WTC11 (cell line): ENCODE measurements around the gene SMNDC1.

Experiments
- CTCF ChIP-seq: fragments of 200-600 bp; IDR thresholded peaks from 2 replicates; pipeline ENCODE4 v1.8.0; 2022; ENCODE audit warnings: antibody characterized with exemption
- E2F1 ChIP-seq: sonication (generic); formaldehyde crosslinking; IDR thresholded peaks from 2 replicates; pipeline ENCODE4 v1.8.0; 2022; ENCODE audit warnings: mild to moderate bottlenecking, missing genetic modification reagents
- E2F5 ChIP-seq: sonication (generic); formaldehyde crosslinking; IDR thresholded peaks from 2 replicates; pipeline ENCODE4 v1.8.1; 2022; ENCODE audit warnings: mild to moderate bottlenecking, moderate library complexity, missing genetic modification reagents
- ETV6 ChIP-seq: sonication (generic); formaldehyde crosslinking; IDR thresholded peaks from 2 replicates; pipeline ENCODE4 v1.8.1; 2022; ENCODE audit warnings: mild to moderate bottlenecking, missing genetic modification reagents
- FOXJ3 ChIP-seq: sonication (generic); formaldehyde crosslinking; IDR thresholded peaks from 2 replicates; pipeline ENCODE4 v1.9.0; 2021; ENCODE audit warnings: missing genetic modification reagents, mild to moderate bottlenecking, borderline replicate concordance
- MLX ChIP-seq: sonication (generic); formaldehyde crosslinking; IDR thresholded peaks from 2 replicates; pipeline ENCODE4 v1.8.1; 2023; ENCODE audit warnings: mild to moderate bottlenecking, missing genetic modification reagents, moderate library complexity
- MXD4 ChIP-seq: fragments of 250-450 bp; sonication (Bioruptor Pico); IDR thresholded peaks from 2 replicates; pipeline ENCODE4 v1.8.0; 2021; ENCODE audit warnings: mild to moderate bottlenecking, moderate library complexity, borderline replicate concordance

- no peak for TF ChIP-seq E2F5
- no peak for TF ChIP-seq CTCF
- no peak for TF ChIP-seq MLX (CRISPR knock-in tag)
- no peak for TF ChIP-seq FOXJ3
- TF ChIP-seq E2F1: no peak
- TF ChIP-seq MXD4: no peak
- no peak for TF ChIP-seq ETV6 (CRISPR knock-in tag)
These were observed 48.8 kb upstream of the SMNDC1 start for GRCh38 chr10:110353244-110354119.
